NCI-H460 (cell line): ENCODE measurements around the gene INTS3. TPM values are rescaled to one million over a fixed set of nuclear protein-coding genes. Genes with fewer than 3 reads are reported as not detected.

Source experiments
- DNase-seq: peaks from one replicate; pipeline ENCODE4 v3.0.0-alpha.2; 2016; ENCODE audit warnings: low read depth; ENCODE audit errors: extremely low read depth
- small RNA-seq, 2 experiments: library from RNA; depleted of rRNA; stranded (forward); fragments of <200 nt; gene quantifications; one replicate each; pipeline ENCODE3, GENCODE V24; 2014
- total RNA-seq: library from RNA; depleted of rRNA; stranded (reverse); fragments of >200 nt; shearing (Covaris generic); gene quantifications from 2 replicates; pipeline ENCODE4 v1.2.3, GENCODE V29; 2014; rRNA removed

Gene INTS3
- total RNA-seq, 1 experiment from 2014 or later = 46.6 TPM

DNA sequence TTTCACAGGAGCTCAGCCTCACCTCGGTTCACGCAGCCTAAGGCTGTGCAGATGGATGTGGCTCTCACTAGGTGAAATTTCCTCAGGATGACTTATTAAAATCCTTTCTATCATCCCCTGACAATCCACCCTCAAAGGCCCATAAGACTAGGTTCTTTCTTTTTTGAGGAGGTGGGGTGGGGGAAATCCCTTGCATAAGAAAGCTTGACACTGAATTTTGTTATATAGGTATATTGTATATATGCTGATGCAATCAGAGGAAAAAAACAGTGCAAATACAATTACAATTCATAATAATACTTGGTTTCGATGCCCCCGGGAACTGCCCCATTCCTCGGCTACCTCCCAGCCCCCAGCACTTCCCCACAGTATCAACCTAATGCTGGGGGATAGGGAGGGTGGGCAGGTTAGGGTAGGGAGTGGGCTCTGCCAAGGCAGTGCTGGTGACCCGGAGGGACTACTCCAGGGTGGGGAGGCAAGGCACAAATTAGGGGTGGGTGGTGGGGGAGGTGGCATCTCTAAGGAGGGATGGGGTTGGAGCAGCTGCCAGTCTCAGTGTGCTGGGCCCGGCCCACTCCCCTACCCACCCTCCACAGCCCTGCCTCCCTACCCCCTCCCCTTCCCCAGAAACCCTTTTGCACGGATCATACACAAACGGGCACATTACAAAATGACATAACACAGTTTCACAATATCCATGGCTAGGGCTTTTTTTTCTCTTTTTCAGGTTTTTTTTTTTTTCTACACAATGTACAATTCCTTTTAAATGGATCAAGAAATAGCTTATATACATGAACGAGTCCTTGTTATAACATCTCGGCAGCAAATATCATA is 78.3 kb downstream of the INTS3 start:
- no peak for DNase-seq

GRCh38 chr1:153816283-153816889 is 88.5 kb downstream of the INTS3 start:
- no peak for DNase-seq

DNA sequence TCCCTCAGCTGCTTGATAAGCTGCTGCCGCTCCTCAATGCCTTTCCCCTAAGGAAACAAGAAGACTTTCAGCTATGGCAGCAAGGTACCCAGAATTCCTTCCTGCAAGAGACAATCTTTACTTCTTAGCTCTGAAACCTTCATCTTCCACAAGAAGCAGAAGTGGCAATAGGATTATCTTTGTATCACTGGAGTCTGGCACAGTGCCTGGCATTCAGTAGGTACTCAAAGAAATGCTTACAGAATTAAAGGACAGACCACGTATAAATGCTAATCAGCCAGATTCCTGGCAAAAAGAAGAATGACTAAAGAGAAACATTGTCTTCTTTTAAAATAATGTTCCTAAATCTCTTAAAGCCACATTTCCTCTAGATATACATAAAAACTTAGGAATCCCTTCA is 91.0 kb downstream of the INTS3 start:
- no peak for DNase-seq

Small RNA genes lying within 50 kb of the gene (small RNA-seq; reads per million reads assigned to genes)
- gene MIR8083 (0 reads per million in 2 experiments), gene RF00019 (0 reads per million in 2 experiments), gene RN7SL372P (0 reads per million in 2 experiments)

Other genes with a start within 250 kb of the INTS3 start
- gene S100A6, start 192.1 kb upstream of the INTS3 start, total RNA-seq = 743 and 832 TPM in 2 replicates
- 0.30 TPM in 1 of 2 replicates, not detected in the other for gene S100A5, start 187.1 kb upstream of the INTS3 start, total RNA-seq
- 201 and 238 TPM in 2 replicates for gene S100A4, start 182.2 kb upstream of the INTS3 start, total RNA-seq
- 1.1 and 3.4 TPM in 2 replicates for gene S100A3, start 178.8 kb upstream of the INTS3 start, total RNA-seq
- 4.0 and 5.6 TPM in 2 replicates for gene S100A2, start 162.2 kb upstream of the INTS3 start, total RNA-seq
- gene S100A16, start 114.9 kb upstream of the INTS3 start, total RNA-seq = 96.5 and 101 TPM in 2 replicates
- not detected in 2 replicates for gene S100A14, start 111.7 kb upstream of the INTS3 start, total RNA-seq
- 74.4 and 99.7 TPM in 2 replicates for gene S100A13, start 100.5 kb upstream of the INTS3 start, total RNA-seq
- gene S100A1, start 99.6 kb upstream of the INTS3 start, total RNA-seq = not detected in 2 replicates
- 82.8 and 101 TPM in 2 replicates for gene CHTOP, start 94.0 kb upstream of the INTS3 start, total RNA-seq
- 72.9 and 80.0 TPM in 2 replicates for gene SNAPIN, start 69.3 kb upstream of the INTS3 start, total RNA-seq
- 294 and 315 TPM in 2 replicates for gene ILF2, start 57.1 kb upstream of the INTS3 start, total RNA-seq
- 3.0 and 3.3 TPM in 2 replicates for gene NPR1, start 49.4 kb upstream of the INTS3 start, total RNA-seq
- gene SLC27A3, start 47.4 kb downstream of the INTS3 start, total RNA-seq = 0.69 and 1.2 TPM in 2 replicates
- 8.8 TPM in 2 replicates for gene GATAD2B, start 194.9 kb downstream of the INTS3 start, total RNA-seq
- gene DENND4B, start 218.7 kb downstream of the INTS3 start, total RNA-seq = 18.8 and 26.2 TPM in 2 replicates
- 17.0 and 18.2 TPM in 2 replicates for gene CRTC2, start 230.6 kb downstream of the INTS3 start, total RNA-seq
- gene SLC39A1, start 235.5 kb downstream of the INTS3 start, total RNA-seq = 123 and 133 TPM in 2 replicates
- 12.6 and 16.1 TPM in 2 replicates for gene CREB3L4, start 239.9 kb downstream of the INTS3 start, total RNA-seq
- gene JTB, start 249.6 kb downstream of the INTS3 start, total RNA-seq = 357 and 419 TPM in 2 replicates